Measurements from ENCODE around the gene MAS1L. TPM values are rescaled to one million over a fixed set of nuclear protein-coding genes. Genes with fewer than 3 reads are reported as not detected.

The MAS1L gene
- total RNA-seq, 1 experiment from 2014 or later: not detected

- Mint-ChIP-seq H3K4me3 (no peak within 1 kb of the TSS), H3K27ac (no peak within 1 kb of the TSS), H3K4me1 (peaks cover 0 to 7% of the 10 kb centered on the region in 2 experiments; a peak in 2 of 4 replicates), H3K9me3 (peaks cover 2 to 3% of the 10 kb centered on the region in 2 experiments; a peak in 4 of 5 replicates), H3K27me3 (ENCODE audit: low read depth) (peaks cover 5% of the 10 kb centered on the region), H3K36me3 (ENCODE audit: insufficient read depth in 1 of 3, low read depth in 3 of 3) (peaks cover 0 to under 1% (median 0%) of the 10 kb centered on the region in 3 experiments; a peak in 1 of 7 replicates)
- TF ChIP-seq CTCF (conservative IDR thresholded peaks at IDR 0.05): no peak
- no peak within 1 kb of the TSS for H3K9ac ChIP-seq (ENCODE audit: extremely low read depth, insufficient read length, low read length)
- H3K27ac ChIP-seq (ENCODE audit: insufficient read length, low read depth, low read length): no peak within 1 kb of the TSS
- no peaks in the 10 kb centered on the region for H4K20me1 ChIP-seq (ENCODE audit: control insufficient read depth, insufficient read depth, insufficient read length)
- H4K8ac ChIP-seq (replicated peaks; ENCODE audit: insufficient read length, low read depth, low read length): no peak within 1 kb of the TSS
- no peak within 1 kb of the TSS for H2BK120ac ChIP-seq (ENCODE audit: low read depth, low read length, poor library complexity, severe bottlenecking)
- no peak within 1 kb of the TSS for H3K56ac ChIP-seq (ENCODE audit: insufficient read length, low read depth, low read length)
- H2BK12ac ChIP-seq (ENCODE audit: insufficient read length, low read depth, low read length): no peak within 1 kb of the TSS
- H3T11ph ChIP-seq (ENCODE audit: low read length): no peak within 1 kb of the TSS
- H2AFZ ChIP-seq (ENCODE audit: low read length): no peak within 1 kb of the TSS
- no peak within 1 kb of the TSS for H2AK5ac ChIP-seq (ENCODE audit: insufficient read length, low read length)
- no peak within 1 kb of the TSS for H3K23ac ChIP-seq (ENCODE audit: insufficient read length, low read depth, low read length)
- no peak for DNase-seq
- H3K4ac ChIP-seq (ENCODE audit: low read depth, low read length): no peak within 1 kb of the TSS
- no peaks in the 10 kb centered on the region for H3K79me1 ChIP-seq (ENCODE audit: insufficient read depth, low read depth, low read length, poor library complexity, severe bottlenecking)
- no peak within 1 kb of the TSS for H2BK15ac ChIP-seq (ENCODE audit: low read depth, low read length)
- H3K23me2 ChIP-seq (ENCODE audit: insufficient read length, low read depth, low read length, poor library complexity, severe bottlenecking): no peaks in the 10 kb centered on the region
- no peak within 1 kb of the TSS for H2BK20ac ChIP-seq (ENCODE audit: low read depth, low read length, poor library complexity, severe bottlenecking)
- H3K27me3 ChIP-seq (ENCODE audit: insufficient read depth, low read length): no peaks in the 10 kb centered on the region
- no peaks in the 10 kb centered on the region for H3K4me1 ChIP-seq (ENCODE audit: insufficient read depth, low read length)
- H3K79me2 ChIP-seq (ENCODE audit: insufficient read depth, low read length): no peaks in the 10 kb centered on the region
- H2BK5ac ChIP-seq (ENCODE audit: insufficient read length, low read length): no peak within 1 kb of the TSS
- no peaks in the 10 kb centered on the region for H3K9me3 ChIP-seq (ENCODE audit: control insufficient read depth, low read depth, low read length)
- H4K91ac ChIP-seq (ENCODE audit: insufficient read length, low read depth, low read length): no peak within 1 kb of the TSS
- H3K14ac ChIP-seq (ENCODE audit: insufficient read depth, low read length): no peak within 1 kb of the TSS
- no peak within 1 kb of the TSS for H4K5ac ChIP-seq (ENCODE audit: insufficient read length, low read depth, low read length)
- H3K4me2 ChIP-seq (ENCODE audit: insufficient read depth, insufficient read length, low read length): no peak within 1 kb of the TSS
- no peak within 1 kb of the TSS for H3K18ac ChIP-seq (ENCODE audit: insufficient read length, low read depth, low read length)
These were observed 48.8 kb downstream of the MAS1L start, which contains the start of gene OR10C1 for GRCh38 chr6:29439006-29439405. Gene OR10C1 (plus strand): TSS chr6:29439306. CDS start chr6:29440016, 710 bp downstream.
